Esophagus squamous epithelium (tissue), 4 donors: ENCODE results near the gene ARHGAP45.

Experiments
- CTCF ChIP-seq, 6 experiments: fragments of 450-650 bp in 4 of 6; fragments of 200-600 bp in 2 of 6; sonication (generic) in 2 of 6; IDR thresholded peaks; one replicate each; pipeline ENCODE4 v1.5.1; 2016 to 2019; ENCODE audit warnings: antibody characterized with exemption in 6 of 6, mild to moderate bottlenecking in 4 of 6, moderate library complexity in 4 of 6
- POLR2A ChIP-seq, 4 donors: fragments of 450-650 bp; IDR thresholded peaks; one replicate each; pipeline ENCODE4 v1.6.1; 2017; ENCODE audit warnings: antibody characterized with exemption in 4 of 4, mild to moderate bottlenecking in 4 of 4, moderate library complexity in 3 of 4

- TF ChIP-seq POLR2A (IDR thresholded peaks at IDR 0.05) (no peak), CTCF (IDR thresholded peaks at IDR 0.05) (no peak)
Measured at GRCh38 chr19:1091544-1092175, 24.7 kb downstream of the ARHGAP45 start.
